BLaER1 treated with 17β-estradiol and CSF1 and Interleukin-3, amounts not matched to agents 10 nM and 100 nM (cell line): ENCODE results near the gene KHDC4.

Experiments used
- H3K27ac ChIP-seq, 11 experiments: shearing (Covaris generic); formaldehyde crosslinking; 2 replicates each; pipeline ENCODE4 v1.8.1; 2022
- H3K27me3 ChIP-seq, 11 experiments: shearing (Covaris generic); formaldehyde crosslinking; 2 replicates each; pipeline ENCODE4 v1.8.1; 2022
- H3K36me3 ChIP-seq, 11 experiments: shearing (Covaris generic); formaldehyde crosslinking; 2 replicates each; pipeline ENCODE4 v1.8.1; 2022
- H3K4me1 ChIP-seq, 10 experiments: shearing (Covaris generic); formaldehyde crosslinking; 2 replicates each; pipeline ENCODE4 v1.8.1; 2022
- H3K4me2 ChIP-seq, 11 experiments: shearing (Covaris generic); formaldehyde crosslinking; 2 replicates each; pipeline ENCODE4 v1.8.1; 2022
- H3K4me3 ChIP-seq, 10 experiments: shearing (Covaris generic); formaldehyde crosslinking; 2 replicates each; pipeline ENCODE4 v1.8.1; 2022
- H3K9ac ChIP-seq, 11 experiments: shearing (Covaris generic); formaldehyde crosslinking; 2 replicates each; pipeline ENCODE4 v1.8.1; 2022
- H3K9me3 ChIP-seq, 11 experiments: shearing (Covaris generic); formaldehyde crosslinking; replicated peaks in 1 of 11; 2 replicates each; pipeline ENCODE4 v1.8.1; 2022
- H4K20me1 ChIP-seq, 11 experiments: shearing (Covaris generic); formaldehyde crosslinking; 2 replicates each; pipeline ENCODE4 v1.8.1; 2022
- Cebpa-rat ChIP-seq, 11 experiments: shearing (Covaris generic); IDR thresholded peaks; 2 replicates each; pipeline ENCODE4 v1.8.1; 2022

KHDC4 gene

GRCh38 chr1:155951753-155952504 is 17.7 kb upstream of the KHDC4 start:
- Histone ChIP-seq H3K9me3 (no peaks in the 10 kb centered on the region), H3K4me2 (no peak overlapping the region), H4K20me1 (peaks cover 55 to 97% (median 87%) of the 10 kb centered on the region in 11 experiments; a peak in 20 of 22 replicates), H3K27ac (peak overlapping the region in 1 of 11 experiments; percentile 22; a peak in 1 of 22 replicates), H3K4me3 (no peak overlapping the region), H3K27me3 (no peaks in the 10 kb centered on the region), H3K4me1 (peaks cover 18 to 65% (median 33%) of the 10 kb centered on the region in 10 experiments), H3K36me3 (peaks cover 99 to 100% (median 100%) of the 10 kb centered on the region in 11 experiments), H3K9ac (0 out of 22 replicates have a peak overlapping the region, but pooled peaks of 1 of the 11 experiments have one; percentile 34)
- TF ChIP-seq Cebpa-rat (IDR thresholded peaks at IDR 0.05): no peak

- H3K4me2 ChIP-seq: peak overlapping the region in 2 of 11 experiments; percentile 14 to 35; a peak in 1 of 22 replicates
- peaks cover 93 to 97% (median 96%) of the 10 kb centered on the region in 11 experiments for H3K36me3 ChIP-seq
- no peaks in the 10 kb centered on the region for H3K27me3 ChIP-seq
- peak overlapping the region in 2 of 11 experiments; percentile 9 to 22; a peak in 1 of 22 replicates for H3K27ac ChIP-seq
- no peak for TF ChIP-seq Cebpa-rat (IDR thresholded peaks at IDR 0.05)
- H3K4me1 ChIP-seq: peaks cover 29 to 76% (median 44%) of the 10 kb centered on the region in 10 experiments
- H3K9me3 ChIP-seq: no peaks in the 10 kb centered on the region
- H3K4me3 ChIP-seq: no peak overlapping the region
- peak overlapping the region in 1 of 11 experiments; percentile 9; a peak in 4 of 22 replicates for H3K9ac ChIP-seq
- H4K20me1 ChIP-seq: peaks cover 51 to 97% (median 83%) of the 10 kb centered on the region in 11 experiments; a peak in 20 of 22 replicates
Measured at GRCh38 chr1:155950829-155951228, 16.6 kb upstream of the KHDC4 start.

- no peak for TF ChIP-seq Cebpa-rat (IDR thresholded peaks at IDR 0.05)
- no peaks in the 10 kb centered on the region for H3K27me3 ChIP-seq
- peaks cover 64 to 87% (median 71%) of the 10 kb centered on the region in 11 experiments for H3K36me3 ChIP-seq
- peak overlapping the region in 8 of 11 experiments; percentile 32 to 69 (median 55); a peak in 9 of 22 replicates for H3K9ac ChIP-seq
- peaks cover 60 to 98% (median 75%) of the 10 kb centered on the region in 10 experiments for H3K4me1 ChIP-seq
- peaks cover 34 to 84% (median 69%) of the 10 kb centered on the region in 11 experiments; a peak in 20 of 22 replicates for H4K20me1 ChIP-seq
- no peaks in the 10 kb centered on the region for H3K9me3 ChIP-seq
- peak overlapping the region; percentile 59 to 97 (median 95); a peak in 21 of 22 replicates for H3K4me2 ChIP-seq
- peak overlapping the region in 1 of 10 experiments; percentile 42; a peak in 1 of 20 replicates for H3K4me3 ChIP-seq
- peak overlapping the region in 10 of 11 experiments; percentile 33 to 82 (median 76); a peak in 17 of 22 replicates for H3K27ac ChIP-seq
Measured at GRCh38 chr1:155947741-155948140, 13.5 kb upstream of the KHDC4 start.

- Histone ChIP-seq H3K27me3 (no peaks in the 10 kb centered on the region), H3K4me1 (peaks cover 65 to 100% (median 79%) of the 10 kb centered on the region in 10 experiments), H3K36me3 (peaks cover 59 to 82% (median 67%) of the 10 kb centered on the region in 11 experiments), H3K9me3 (no peaks in the 10 kb centered on the region), H4K20me1 (peaks cover 30 to 81% (median 65%) of the 10 kb centered on the region in 11 experiments; a peak in 20 of 22 replicates), H3K9ac (peak overlapping the region in 10 of 11 experiments; percentile 32 to 69 (median 57); a peak in 15 of 22 replicates), H3K4me2 (peak overlapping the region; percentile 59 to 97 (median 95)), H3K4me3 (peak overlapping the region in 3 of 10 experiments; percentile 1 to 42 (median 33); a peak in 1 of 20 replicates), H3K27ac (peak overlapping the region in 10 of 11 experiments; percentile 33 to 82 (median 76); a peak in 19 of 22 replicates)
- TF ChIP-seq Cebpa-rat (IDR thresholded peaks at IDR 0.05): no peak
Measured at GRCh38 chr1:155947292-155947691, 13.1 kb upstream of the KHDC4 start.

- Histone ChIP-seq H3K27ac (peak overlapping the region; percentile 10 to 82 (median 76); a peak in 20 of 22 replicates), H3K27me3 (no peaks in the 10 kb centered on the region), H4K20me1 (peaks cover 24 to 81% (median 62%) of the 10 kb centered on the region in 11 experiments; a peak in 20 of 22 replicates), H3K9ac (peak overlapping the region in 9 of 11 experiments; percentile 39 to 69 (median 58); a peak in 14 of 22 replicates), H3K4me1 (peaks cover 70 to 100% (median 82%) of the 10 kb centered on the region in 10 experiments), H3K9me3 (no peaks in the 10 kb centered on the region), H3K36me3 (peaks cover 54 to 77% (median 61%) of the 10 kb centered on the region in 11 experiments), H3K4me2 (peak overlapping the region; percentile 59 to 97 (median 95)), H3K4me3 (peak overlapping the region in 5 of 10 experiments; percentile 1 to 40 (median 28); a peak in 2 of 20 replicates)
- TF ChIP-seq Cebpa-rat (IDR thresholded peaks at IDR 0.05): no peak
Measured at GRCh38 chr1:155946633-155947219, 12.5 kb upstream of the KHDC4 start.

GRCh38 chr1:155944444-155944799 is 10.2 kb upstream of the KHDC4 start:
- H3K4me2 ChIP-seq: peak overlapping the region; percentile 83 to 97 (median 95)

GRCh38 chr1:155942578-155943141 is 8.4 kb upstream of the KHDC4 start:
- Histone ChIP-seq H3K27me3 (no peaks in the 10 kb centered on the region), H4K20me1 (peaks cover 0 to 41% (median 24%) of the 10 kb centered on the region in 11 experiments; a peak in 15 of 22 replicates), H3K4me1 (peaks cover 92 to 100% (median 96%) of the 10 kb centered on the region in 10 experiments), H3K9ac (peak overlapping the region in 9 of 11 experiments; percentile 17 to 69 (median 56); a peak in 10 of 22 replicates), H3K9me3 (no peaks in the 10 kb centered on the region), H3K4me3 (no peak overlapping the region; a peak in 1 of 20 replicates), H3K27ac (peak overlapping the region in 10 of 11 experiments; percentile 9 to 69 (median 56); a peak in 15 of 22 replicates), H3K4me2 (peak overlapping the region; percentile 75 to 95 (median 86)), H3K36me3 (peaks cover 13 to 36% (median 21%) of the 10 kb centered on the region in 11 experiments; a peak in 21 of 22 replicates)
- TF ChIP-seq Cebpa-rat (IDR thresholded peaks at IDR 0.05): no peak

More at GRCh38 chr1:155944444-155944799, 10.2 kb upstream of the KHDC4 start:
- no peak for TF ChIP-seq Cebpa-rat (IDR thresholded peaks at IDR 0.05)
- H3K9me3 ChIP-seq: no peaks in the 10 kb centered on the region
- H3K36me3 ChIP-seq: peaks cover 31 to 54% (median 38%) of the 10 kb centered on the region in 11 experiments
- H3K4me1 ChIP-seq: peaks cover 92 to 100% (median 95%) of the 10 kb centered on the region in 10 experiments
- peak overlapping the region in 1 of 10 experiments; percentile 11; a peak in 1 of 20 replicates for H3K4me3 ChIP-seq
- no peaks in the 10 kb centered on the region for H3K27me3 ChIP-seq
- H3K9ac ChIP-seq: peak overlapping the region in 10 of 11 experiments; percentile 9 to 71 (median 60); a peak in 17 of 22 replicates
- peak overlapping the region in 10 of 11 experiments; percentile 34 to 82 (median 76); a peak in 18 of 22 replicates for H3K27ac ChIP-seq
- peaks cover 4 to 59% (median 39%) of the 10 kb centered on the region in 11 experiments; a peak in 17 of 22 replicates for H4K20me1 ChIP-seq
